CD4-positive, alpha-beta T cell (primary cell): Measurements from ENCODE around the gene DAND5. TPM values are rescaled to one million over a fixed set of nuclear protein-coding genes. Genes with fewer than 3 reads are reported as not detected.

ENCODE experiments used
- ATAC-seq: fragments of 200-7000 bp; cut with Tn5 transposase; one replicate; pipeline ENCODE4 v1.10.0; 2022; ENCODE audit warnings: mild to moderate bottlenecking; ENCODE audit not compliant: poor library complexity
- CTCF ChIA-PET: fragments of 350-600 bp; sonication (Branson Sonifier 250); formaldehyde crosslinking; loops from one replicate; lab custom pipeline; 2021; ENCODE audit warnings: antibody characterized with exemption, inconsistent platforms; lab: Charles Lee
- POLR2A ChIA-PET: fragments of 350-600 bp; sonication (Branson Sonifier 250); formaldehyde crosslinking; loops from one replicate; lab custom pipeline; 2021; ENCODE audit warnings: antibody characterized with exemption, inconsistent platforms; lab: Charles Lee
- DNase-seq, 14 experiments: peaks; one replicate each; pipeline ENCODE4 v3.0.0-alpha.2; 2013 to 2020; ENCODE audit warnings: mixed read lengths in 2 of 14
- H3K27ac ChIP-seq, 2 donors: one replicate each; pipeline versions ENCODE4 v1.5.1 to v1.7.0; 2013; ENCODE audit warnings: low read length in 2 of 2, low read depth in 1 of 2, mild to moderate bottlenecking in 1 of 2
- H3K27me3 ChIP-seq, 2 experiments: 1 replicate in 1 of 2; 2 replicates in 1 of 2; pipeline versions ENCODE4 v1.6.1 to v1.7.0; 2013; ENCODE audit warnings: low read length in 2 of 2, control low read depth in 1 of 2, mild to moderate bottlenecking in 1 of 2, moderate library complexity in 1 of 2; ENCODE audit not compliant: insufficient read depth in 2 of 2, control insufficient read depth in 1 of 2
- H3K36me3 ChIP-seq: one replicate; pipeline ENCODE4 v1.6.1; 2013; ENCODE audit warnings: low read length, control low read depth; ENCODE audit not compliant: insufficient read depth
- H3K4me1 ChIP-seq: one replicate; pipeline ENCODE4 v1.6.1; 2013; ENCODE audit warnings: low read length, control low read depth; ENCODE audit not compliant: insufficient read depth
- H3K4me3 ChIP-seq: one replicate; pipeline ENCODE4 v1.5.1; 2013; ENCODE audit warnings: mild to moderate bottlenecking, low read length, moderate library complexity
- H3K9me3 ChIP-seq, 2 experiments: 1 replicate in 1 of 2; 2 replicates in 1 of 2; pipeline versions ENCODE4 v1.6.1 to v1.7.0; 2013; ENCODE audit warnings: low read length in 2 of 2, mild to moderate bottlenecking in 2 of 2, control low read depth in 1 of 2, moderate library complexity in 1 of 2; ENCODE audit not compliant: control insufficient read depth in 1 of 2, insufficient read depth in 1 of 2
- H3K27ac Mint-ChIP-seq: one replicate; pipeline ENCODE4 v1.8.0; 2020; ENCODE audit warnings: mixed read lengths
- H3K27me3 Mint-ChIP-seq: one replicate; pipeline ENCODE4 v1.8.0; 2021; ENCODE audit warnings: mixed read lengths
- H3K36me3 Mint-ChIP-seq: one replicate; pipeline ENCODE4 v1.8.0; 2021; ENCODE audit warnings: low read depth, mixed read lengths
- H3K4me1 Mint-ChIP-seq: one replicate; pipeline ENCODE4 v1.8.0; 2021; ENCODE audit warnings: low read depth, mixed read lengths
- H3K4me3 Mint-ChIP-seq: one replicate; pipeline ENCODE4 v1.8.0; 2020; ENCODE audit warnings: mild to moderate bottlenecking, mixed read lengths
- H3K9me3 Mint-ChIP-seq: one replicate; pipeline ENCODE4 v1.8.0; 2020; ENCODE audit warnings: mixed read lengths
- CTCF ChIP-seq: fragments of 200-600 bp; IDR thresholded peaks from one replicate; pipeline ENCODE4 v1.8.0; 2022; ENCODE audit warnings: antibody characterized with exemption, mild to moderate bottlenecking
- intact Hi-C, 2 experiments: fragments of 100-400 bp; cut with DNase I in 1 of 2; cut with micrococcal nuclease in 1 of 2; formaldehyde crosslinking; loops; one replicate each; pipeline versions ENCODE4 v1.15.1 to v1.9.0; 2023 to 2025; cut with DNase I, micrococcal nuclease
- total RNA-seq, 174 experiments: library from RNA in 2 of 174; stranded (reverse) in 2 of 174; gene quantifications; one replicate each; pipeline ENCODE4 v1.2.3 and lab custom pipeline; 2021 to 2026

Gene DAND5
- total RNA-seq, 2 experiments from 2014 or later, result not detected

GRCh38 chr19:12997179-12997966 is 28.0 kb downstream of the DAND5 start:
- peaks cover 15% of the 10 kb centered on the region for H3K4me1 ChIP-seq
- DNase-seq, result no peak
- ChIA-PET CTCF (interaction anchor here (1.3 kb wide), 1 partner anchor 32 kb away, joined by 3 read pairs; no protein-coding TSS in a partner anchor), POLR2A (no interaction called here)
- H3K27me3 ChIP-seq, result no peaks in the 10 kb centered on the region
- no peaks in the 10 kb centered on the region for H3K9me3 Mint-ChIP-seq
- no peaks in the 10 kb centered on the region for H3K36me3 ChIP-seq
- ATAC-seq, result no peak
- H3K27me3 Mint-ChIP-seq, result peaks cover 6% of the 10 kb centered on the region
- H3K9me3 ChIP-seq, result no peaks in the 10 kb centered on the region
- no peak overlapping the region for H3K4me3 ChIP-seq
- TF ChIP-seq CTCF, result no peak
- no peak overlapping the region for H3K27ac ChIP-seq
- H3K27ac Mint-ChIP-seq, result no peak overlapping the region
- peaks cover 4% of the 10 kb centered on the region for H3K36me3 Mint-ChIP-seq
- H3K4me3 Mint-ChIP-seq, result peak overlapping the region; percentile 81
- H3K4me1 Mint-ChIP-seq, result peaks cover 10% of the 10 kb centered on the region
- intact Hi-C loops, result no loop called here

GRCh38 chr19:12997967-12998940 is 28.9 kb downstream of the DAND5 start:
- Mint-ChIP-seq H3K36me3 (peaks cover 4% of the 10 kb centered on the region), H3K4me3 (peak overlapping the region; percentile 81), H3K4me1 (peaks cover 10% of the 10 kb centered on the region), H3K27ac (no peak overlapping the region), H3K9me3 (no peaks in the 10 kb centered on the region), H3K27me3 (peaks cover 6% of the 10 kb centered on the region)
- Histone ChIP-seq H3K27ac (no peak overlapping the region), H3K9me3 (no peaks in the 10 kb centered on the region), H3K4me1 (peaks cover 15% of the 10 kb centered on the region), H3K4me3 (no peak overlapping the region), H3K36me3 (no peaks in the 10 kb centered on the region), H3K27me3 (no peaks in the 10 kb centered on the region)
- POLR2A ChIA-PET, result no interaction called here
- ATAC-seq (no peak), DNase-seq (no peak)
- CTCF ChIA-PET, result interaction anchor here (1.3 kb wide), 1 partner anchor 33 kb away, joined by 3 read pairs; no protein-coding TSS in a partner anchor
- intact Hi-C loops, result no loop called here
- no peak for TF ChIP-seq CTCF

- CTCF ChIA-PET, result no interaction called here
- H3K9me3 Mint-ChIP-seq, result no peaks in the 10 kb centered on the region
- peaks cover 6% of the 10 kb centered on the region for H3K27me3 Mint-ChIP-seq
- ATAC-seq (no peak), DNase-seq (no peak)
- no peak overlapping the region for H3K27ac ChIP-seq
- no peaks in the 10 kb centered on the region for H3K9me3 ChIP-seq
- H3K27me3 ChIP-seq, result no peaks in the 10 kb centered on the region
- H3K27ac Mint-ChIP-seq, result no peak overlapping the region
- intact Hi-C loops, result no loop called here
- no peak for TF ChIP-seq CTCF
- H3K4me1 Mint-ChIP-seq, result peaks cover under 1% of the 10 kb centered on the region
- H3K36me3 ChIP-seq, result no peaks in the 10 kb centered on the region
- no peak overlapping the region for H3K4me3 Mint-ChIP-seq
- no peaks in the 10 kb centered on the region for H3K36me3 Mint-ChIP-seq
- no peak overlapping the region for H3K4me3 ChIP-seq
- peaks cover 6% of the 10 kb centered on the region for H3K4me1 ChIP-seq
- POLR2A ChIA-PET, result no interaction called here
These were observed 31.8 kb downstream of the DAND5 start for GRCh38 chr19:13001166-13001501.
